HepG2 (cell line): ENCODE measurements around the gene DRC3. TPM values are rescaled to one million over a fixed set of nuclear protein-coding genes. Genes with fewer than 3 reads are reported as not detected.

Experiments used
- ATAC-seq: fragments of 200-7000 bp; cut with Tn5 transposase; 3 replicates; pipeline ENCODE4 v1.9.1; 2020; ENCODE audit warnings: mild to moderate bottlenecking, moderate library complexity
- BruUV-seq: library from RNA; stranded (reverse); fragments of 400-500 nt; replicated peaks from 2 replicates; lab custom pipeline; 2021; lab: Mats Ljungman, UMichigan
- CTCF ChIA-PET: fragments of 300-600 bp; formaldehyde crosslinking; extraction: SDS; loops from one replicate; lab custom pipeline; 2021; ENCODE audit warnings: low total read pairs, inconsistent platforms, low intra/inter-chr PET ratio; lab: Yijun Ruan, JAX
- POLR2A ChIA-PET: fragments of 350-600 bp; sonication (Branson Sonifier 250); formaldehyde crosslinking; loops from one replicate; lab custom pipeline; 2020; ENCODE audit warnings: antibody characterized with exemption, inconsistent platforms; lab: Yijun Ruan, JAX
- DNase-seq: peaks from one replicate; pipeline ENCODE4 v3.0.0-alpha.2; 2015; ENCODE audit warnings: low spot score
- FAIRE-seq: peaks from 3 replicates; lab custom pipeline; 2011; peaks lifted over from hg19 to GRCh38; lab: Jason Lieb, UNC
- H2AFZ ChIP-seq: one replicate; pipeline ENCODE4 v1.6.1; 2011; ENCODE audit warnings: low read length, inconsistent platforms
- H3K27ac ChIP-seq: fragments of 300-600 bp; 3 replicates; pipeline ENCODE4 v1.8.0; 2011; ENCODE audit warnings: mixed run types, mild to moderate bottlenecking, mixed read lengths, low read length, inconsistent platforms; ENCODE audit not compliant: insufficient read depth; ENCODE audit errors: extremely low read length
- H3K27me3 ChIP-seq, 2 experiments: fragments of 200-600 bp in 1 of 2; 2 replicates in 1 of 2; 3 replicates in 1 of 2; pipeline versions ENCODE4 v1.6.0 to v1.8.0; 2011; ENCODE audit warnings: low read length in 2 of 2, mild to moderate bottlenecking in 2 of 2, moderate library complexity in 2 of 2, inconsistent platforms in 1 of 2; ENCODE audit not compliant: insufficient read depth in 2 of 2, control insufficient read depth in 1 of 2
- H3K36me3 ChIP-seq, 2 experiments: fragments of 200-600 bp in 1 of 2; replicated peaks in 1 of 2; 2 replicates in 1 of 2; 3 replicates in 1 of 2; pipeline versions ENCODE4 v1.5.1 to v1.8.0; 2011; ENCODE audit warnings: low read length in 2 of 2, inconsistent platforms in 1 of 2; ENCODE audit not compliant: insufficient read depth in 2 of 2, control insufficient read depth in 1 of 2
- H3K4me1 ChIP-seq: 2 replicates; pipeline ENCODE4 v1.5.1; 2012; ENCODE audit warnings: low read length, inconsistent platforms; ENCODE audit not compliant: insufficient read depth
- H3K4me2 ChIP-seq: 2 replicates; pipeline ENCODE4 v1.6.0; 2011; ENCODE audit warnings: low read depth, low read length, inconsistent platforms
- H3K4me3 ChIP-seq, 3 experiments: fragments of 200-600 bp in 1 of 3; sonication (generic), shearing (Covaris generic) in 1 of 3; replicated peaks in 1 of 3; 2 replicates each; pipeline ENCODE4 v1.5.1; 2011 to 2016; ENCODE audit warnings: low read length in 3 of 3, inconsistent platforms in 2 of 3, low read depth in 2 of 3, mild to moderate bottlenecking in 2 of 3, control low read depth in 1 of 3, mixed read lengths in 1 of 3; ENCODE audit not compliant: insufficient read depth in 1 of 3
- H3K79me2 ChIP-seq: one replicate; pipeline ENCODE4 v1.6.1; 2011; ENCODE audit warnings: low read length, inconsistent platforms; ENCODE audit not compliant: insufficient read depth
- H3K9ac ChIP-seq: 2 replicates; pipeline ENCODE4 v1.6.0; 2011; ENCODE audit warnings: mild to moderate bottlenecking, low read depth, low read length, inconsistent platforms; ENCODE audit not compliant: insufficient read depth
- H3K9me3 ChIP-seq: 2 replicates; pipeline ENCODE4 v1.5.1; 2012; ENCODE audit warnings: mild to moderate bottlenecking, low read length
- H4K20me1 ChIP-seq: 2 replicates; pipeline ENCODE4 v1.6.0; 2011; ENCODE audit warnings: inconsistent platforms, mild to moderate bottlenecking, low read length, moderate library complexity; ENCODE audit not compliant: insufficient read depth
- CCDC6 ChIP-seq: sonication (generic); formaldehyde crosslinking; IDR thresholded peaks from 2 replicates; pipeline ENCODE4 v1.8.1; 2022; ENCODE audit warnings: mild to moderate bottlenecking, missing genetic modification reagents, moderate library complexity
- ETV6 ChIP-seq: sonication (generic); formaldehyde crosslinking; conservative IDR thresholded peaks from 2 replicates; pipeline ENCODE4 v1.4.0; 2020; ENCODE audit warnings: missing genetic modification reagents
- HOXA7 ChIP-seq: sonication (generic); formaldehyde crosslinking; IDR thresholded peaks from 2 replicates; pipeline ENCODE4 v1.8.1; 2022; ENCODE audit warnings: mild to moderate bottlenecking, missing genetic modification reagents, moderate library complexity
- SIX4 ChIP-seq: sonication (generic); formaldehyde crosslinking; IDR thresholded peaks from 2 replicates; pipeline ENCODE4 v1.4.0; 2020; ENCODE audit warnings: missing genetic modification reagents
- ZNF317 ChIP-seq: sonication (generic); formaldehyde crosslinking; IDR thresholded peaks from 2 replicates; pipeline ENCODE4 v1.5.0; 2020; ENCODE audit warnings: mild to moderate bottlenecking, missing genetic modification reagents
- ZNF350 ChIP-seq: sonication (generic); formaldehyde crosslinking; IDR thresholded peaks from 2 replicates; pipeline ENCODE4 v1.4.0; 2020; ENCODE audit warnings: mild to moderate bottlenecking, low read depth, missing genetic modification reagents, borderline replicate concordance
- ZSCAN12 ChIP-seq: sonication (generic); formaldehyde crosslinking; IDR thresholded peaks from 2 replicates; pipeline ENCODE4 v1.9.0; 2021; ENCODE audit warnings: mild to moderate bottlenecking, missing genetic modification reagents
- WGBS: methylation state at CpG from one replicate; pipeline ENCODE4 v1.1.6; 2017; ENCODE audit warnings: low lambda C conversion rate; 5-methylcytosine and 5-hydroxymethylcytosine counted together
- in situ Hi-C: cut with HindIII; loops from 2 replicates; pipeline ENCODE4 v1.10.0; 2017; ENCODE audit warnings: low pct_unique_long_range_greater_than_20kb; ENCODE audit not compliant: extremely low pct_ligation_motif_present
- intact Hi-C: fragments of 100-400 bp; cut with micrococcal nuclease; formaldehyde crosslinking; loops from one replicate; pipeline ENCODE4 v1.10.0; 2022; ENCODE audit not compliant: unreplicated experiment
- polyA plus RNA-seq, 8 experiments: library from polyadenylated mRNA; depleted of rRNA in 3 of 8; stranded (reverse) in 7 of 8; unstranded in 1 of 8; fragments of >200 nt; fragmentation: Illumina TruSeq in 4 of 8; extraction: Trizol in 4 of 8; gene quantifications; 2 replicates each; pipeline versions ENCODE4 v1.2.1 to v1.2.3, GENCODE V29; 2011 to 2016; ENCODE audit warnings: low read depth in 4 of 8, missing spikeins in 1 of 8, mixed read lengths in 1 of 8; ENCODE audit not compliant: insufficient read depth in 1 of 8
- total RNA-seq, 5 experiments: library from RNA; depleted of rRNA; stranded (reverse); fragments of >200 nt; fragmentation: Illumina TruSeq; extraction: Trizol; gene quantifications; 2 replicates each; pipeline ENCODE4 v1.2.3, GENCODE V29; 2016; ENCODE audit warnings: low read depth in 1 of 5
- TF ChIP-seq, protein P1 (sequence below): sonication (generic); formaldehyde crosslinking; IDR thresholded peaks from 2 replicates; pipeline ENCODE4 v1.5.0; 2020; ENCODE audit warnings: mild to moderate bottlenecking, missing genetic modification reagents
- TF ChIP-seq, protein P2 (sequence below): sonication (generic); formaldehyde crosslinking; IDR thresholded peaks from 2 replicates; pipeline ENCODE4 v1.4.0; 2020; ENCODE audit warnings: missing genetic modification reagents
- TF ChIP-seq, protein P3 (sequence below): IDR thresholded peaks from 2 replicates; pipeline ENCODE4 v1.6.1; 2018; ENCODE audit warnings: missing genetic modification reagents

Gene DRC3
- total and polyA plus RNA-seq, 2 of the 13 experiments (the other 11 are each of a cell fraction or from before 2014, with no cell fraction given) = 0.53 to 0.87 TPM

GRCh38 chr17:18059283-18059682 is 86.6 kb downstream of the DRC3 start:
- Histone ChIP-seq H3K36me3 (peaks cover 20 to 53% of the 10 kb centered on the region in 2 experiments; a peak in 4 of 5 replicates), H3K9ac (no peak overlapping the region), H2AFZ (no peak overlapping the region), H3K27me3 (no peaks in the 10 kb centered on the region), H3K79me2 (no peaks in the 10 kb centered on the region), H3K4me2 (no peak overlapping the region), H3K27ac (no peak overlapping the region), H3K4me3 (no peak overlapping the region), H3K4me1 (no peaks in the 10 kb centered on the region), H3K9me3 (no peaks in the 10 kb centered on the region), H4K20me1 (no peaks in the 10 kb centered on the region)
- intact Hi-C loops = no loop called here
- ATAC-seq = no peak
- TF ChIP-seq SIX4 = no peak
- in situ Hi-C loops = no loop called here
- no peak for DNase-seq
- no peak for FAIRE-seq
- CTCF ChIA-PET = no interaction called here
- 95% methylated on average over 5 of the region's 5 CpGs for WGBS
- no TSS peak for BruUV-seq
- POLR2A ChIA-PET = no interaction called here

GRCh38 chr17:18064053-18064452 is 91.4 kb downstream of the DRC3 start:
- Histone ChIP-seq H3K27ac (no peak overlapping the region), H3K9me3 (no peaks in the 10 kb centered on the region), H3K9ac (no peak overlapping the region), H3K4me2 (no peak overlapping the region), H2AFZ (no peak overlapping the region)
- no peak for DNase-seq
- in situ Hi-C loops = no loop called here
- CTCF ChIA-PET = no interaction called here
- no peak for TF ChIP-seq ZSCAN12
- TF ChIP-seq, all 625 proteins: peak for 0
- peaks cover 12% of the 10 kb centered on the region for H3K4me1 ChIP-seq
- ATAC-seq (no peak), FAIRE-seq (no peak)
- intact Hi-C loops = no loop called here
- H3K79me2 ChIP-seq = no peaks in the 10 kb centered on the region
- peaks cover 20 to 39% of the 10 kb centered on the region in 2 experiments for H3K36me3 ChIP-seq
- H3K4me3 ChIP-seq = no peak overlapping the region
- WGBS = 94% methylated on average over 2 of the region's 2 CpGs
- POLR2A ChIA-PET = no interaction called here
- BruUV-seq = no TSS peak
- no peaks in the 10 kb centered on the region for H4K20me1 ChIP-seq
- no peaks in the 10 kb centered on the region for H3K27me3 ChIP-seq

DNA sequence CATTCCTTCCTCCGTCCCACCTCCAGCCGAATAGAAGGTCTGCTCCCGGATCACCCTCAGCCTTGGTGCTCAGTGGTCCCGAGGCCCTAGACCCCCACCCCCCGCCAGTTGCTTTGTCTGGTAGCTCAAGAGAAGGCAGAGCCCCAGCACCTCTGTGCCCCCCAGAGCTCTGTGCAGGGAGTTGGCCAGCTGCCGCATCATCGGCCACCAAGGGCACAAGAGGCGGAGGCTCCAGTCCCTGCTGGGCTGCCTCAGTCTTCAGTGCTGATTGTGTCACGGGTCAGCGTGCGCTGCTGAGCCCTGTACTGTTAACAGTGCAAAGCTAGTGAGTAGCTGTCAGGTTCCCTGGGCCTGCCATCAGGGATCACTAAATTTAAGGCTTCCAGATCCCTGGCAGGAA is 92.9 kb downstream of the DRC3 start:
- no peaks in the 10 kb centered on the region for H3K79me2 ChIP-seq
- no peak overlapping the region for H3K4me3 ChIP-seq
- 97% methylated on average over 6 of the region's 11 CpGs for WGBS
- peaks cover 16 to 35% of the 10 kb centered on the region in 2 experiments for H3K36me3 ChIP-seq
- FAIRE-seq = no peak
- POLR2A ChIA-PET = no interaction called here
- no peak overlapping the region for H3K9ac ChIP-seq
- no peaks in the 10 kb centered on the region for H3K27me3 ChIP-seq
- in situ Hi-C loops = no loop called here
- no peak for DNase-seq
- no peak overlapping the region for H3K4me2 ChIP-seq
- intact Hi-C loops = no loop called here
- no peak overlapping the region for H2AFZ ChIP-seq
- CTCF ChIA-PET = no interaction called here
- H3K27ac ChIP-seq = no peak overlapping the region
- H3K4me1 ChIP-seq = peaks cover 12% of the 10 kb centered on the region
- no peaks in the 10 kb centered on the region for H3K9me3 ChIP-seq
- BruUV-seq = no TSS peak
- H4K20me1 ChIP-seq = no peaks in the 10 kb centered on the region
- no peak for ATAC-seq
- TF ChIP-seq ETV6 (CRISPR knock-in tag) = no peak
- TF ChIP-seq, protein P1, sequence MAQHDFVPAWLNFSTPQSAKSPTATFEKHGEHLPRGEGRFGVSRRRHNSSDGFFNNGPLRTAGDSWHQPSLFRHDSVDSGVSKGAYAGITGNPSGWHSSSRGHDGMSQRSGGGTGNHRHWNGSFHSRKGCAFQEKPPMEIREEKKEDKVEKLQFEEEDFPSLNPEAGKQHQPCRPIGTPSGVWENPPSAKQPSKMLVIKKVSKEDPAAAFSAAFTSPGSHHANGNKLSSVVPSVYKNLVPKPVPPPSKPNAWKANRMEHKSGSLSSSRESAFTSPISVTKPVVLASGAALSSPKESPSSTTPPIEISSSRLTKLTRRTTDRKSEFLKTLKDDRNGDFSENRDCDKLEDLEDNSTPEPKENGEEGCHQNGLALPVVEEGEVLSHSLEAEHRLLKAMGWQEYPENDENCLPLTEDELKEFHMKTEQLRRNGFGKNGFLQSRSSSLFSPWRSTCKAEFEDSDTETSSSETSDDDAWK (CRISPR knock-in tag) = no peak
- no peak for TF ChIP-seq ZNF317
- TF ChIP-seq, protein P2, sequence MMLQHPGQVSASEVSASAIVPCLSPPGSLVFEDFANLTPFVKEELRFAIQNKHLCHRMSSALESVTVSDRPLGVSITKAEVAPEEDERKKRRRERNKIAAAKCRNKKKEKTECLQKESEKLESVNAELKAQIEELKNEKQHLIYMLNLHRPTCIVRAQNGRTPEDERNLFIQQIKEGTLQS = no peak
- TF ChIP-seq CCDC6 = no peak
- TF ChIP-seq ZNF350 (CRISPR knock-in tag) = no peak
- TF ChIP-seq HOXA7 (CRISPR knock-in tag) = no peak
- TF ChIP-seq, protein P3, sequence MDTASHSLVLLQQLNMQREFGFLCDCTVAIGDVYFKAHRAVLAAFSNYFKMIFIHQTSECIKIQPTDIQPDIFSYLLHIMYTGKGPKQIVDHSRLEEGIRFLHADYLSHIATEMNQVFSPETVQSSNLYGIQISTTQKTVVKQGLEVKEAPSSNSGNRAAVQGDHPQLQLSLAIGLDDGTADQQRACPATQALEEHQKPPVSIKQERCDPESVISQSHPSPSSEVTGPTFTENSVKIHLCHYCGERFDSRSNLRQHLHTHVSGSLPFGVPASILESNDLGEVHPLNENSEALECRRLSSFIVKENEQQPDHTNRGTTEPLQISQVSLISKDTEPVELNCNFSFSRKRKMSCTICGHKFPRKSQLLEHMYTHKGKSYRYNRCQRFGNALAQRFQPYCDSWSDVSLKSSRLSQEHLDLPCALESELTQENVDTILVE = no peak
